HUES48 (cell line): Measurements from ENCODE around the gene TOGARAM1.
A peak's percentile ranks its signal among the peaks of the same experiment; 100 is the strongest.

ENCODE experiments used
- H3K27ac ChIP-seq: one replicate; pipeline ENCODE4 v1.7.0; 2013; ENCODE audit warnings: low read depth, low read length, inconsistent platforms
- H3K27me3 ChIP-seq: 2 replicates; pipeline ENCODE4 v1.6.1; 2013; ENCODE audit warnings: mild to moderate bottlenecking, low read length; ENCODE audit not compliant: control insufficient read depth, insufficient read depth
- H3K36me3 ChIP-seq: 2 replicates; pipeline ENCODE4 v1.6.1; 2013; ENCODE audit warnings: low read length; ENCODE audit not compliant: control insufficient read depth, insufficient read depth
- H3K4me1 ChIP-seq: 2 replicates; pipeline ENCODE4 v1.6.1; 2013; ENCODE audit warnings: mild to moderate bottlenecking, low read length; ENCODE audit not compliant: control insufficient read depth, insufficient read depth
- H3K4me3 ChIP-seq: 2 replicates; pipeline ENCODE4 v1.5.1; 2013; ENCODE audit warnings: mild to moderate bottlenecking, low read depth, low read length
- H3K9ac ChIP-seq: 2 replicates; pipeline ENCODE4 v1.6.1; 2013; ENCODE audit warnings: mild to moderate bottlenecking, low read depth, low read length, moderate library complexity
- H3K9me3 ChIP-seq: 2 replicates; pipeline ENCODE4 v1.6.1; 2013; ENCODE audit warnings: low read length; ENCODE audit not compliant: control insufficient read depth, insufficient read depth

The TOGARAM1 gene, protein sequence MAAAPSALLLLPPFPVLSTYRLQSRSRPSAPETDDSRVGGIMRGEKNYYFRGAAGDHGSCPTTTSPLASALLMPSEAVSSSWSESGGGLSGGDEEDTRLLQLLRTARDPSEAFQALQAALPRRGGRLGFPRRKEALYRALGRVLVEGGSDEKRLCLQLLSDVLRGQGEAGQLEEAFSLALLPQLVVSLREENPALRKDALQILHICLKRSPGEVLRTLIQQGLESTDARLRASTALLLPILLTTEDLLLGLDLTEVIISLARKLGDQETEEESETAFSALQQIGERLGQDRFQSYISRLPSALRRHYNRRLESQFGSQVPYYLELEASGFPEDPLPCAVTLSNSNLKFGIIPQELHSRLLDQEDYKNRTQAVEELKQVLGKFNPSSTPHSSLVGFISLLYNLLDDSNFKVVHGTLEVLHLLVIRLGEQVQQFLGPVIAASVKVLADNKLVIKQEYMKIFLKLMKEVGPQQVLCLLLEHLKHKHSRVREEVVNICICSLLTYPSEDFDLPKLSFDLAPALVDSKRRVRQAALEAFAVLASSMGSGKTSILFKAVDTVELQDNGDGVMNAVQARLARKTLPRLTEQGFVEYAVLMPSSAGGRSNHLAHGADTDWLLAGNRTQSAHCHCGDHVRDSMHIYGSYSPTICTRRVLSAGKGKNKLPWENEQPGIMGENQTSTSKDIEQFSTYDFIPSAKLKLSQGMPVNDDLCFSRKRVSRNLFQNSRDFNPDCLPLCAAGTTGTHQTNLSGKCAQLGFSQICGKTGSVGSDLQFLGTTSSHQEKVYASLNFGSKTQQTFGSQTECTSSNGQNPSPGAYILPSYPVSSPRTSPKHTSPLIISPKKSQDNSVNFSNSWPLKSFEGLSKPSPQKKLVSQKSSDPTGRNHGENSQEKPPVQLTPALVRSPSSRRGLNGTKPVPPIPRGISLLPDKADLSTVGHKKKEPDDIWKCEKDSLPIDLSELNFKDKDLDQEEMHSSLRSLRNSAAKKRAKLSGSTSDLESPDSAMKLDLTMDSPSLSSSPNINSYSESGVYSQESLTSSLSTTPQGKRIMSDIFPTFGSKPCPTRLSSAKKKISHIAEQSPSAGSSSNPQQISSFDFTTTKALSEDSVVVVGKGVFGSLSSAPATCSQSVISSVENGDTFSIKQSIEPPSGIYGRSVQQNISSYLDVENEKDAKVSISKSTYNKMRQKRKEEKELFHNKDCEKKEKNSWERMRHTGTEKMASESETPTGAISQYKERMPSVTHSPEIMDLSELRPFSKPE (N-terminal part only)

DNA sequence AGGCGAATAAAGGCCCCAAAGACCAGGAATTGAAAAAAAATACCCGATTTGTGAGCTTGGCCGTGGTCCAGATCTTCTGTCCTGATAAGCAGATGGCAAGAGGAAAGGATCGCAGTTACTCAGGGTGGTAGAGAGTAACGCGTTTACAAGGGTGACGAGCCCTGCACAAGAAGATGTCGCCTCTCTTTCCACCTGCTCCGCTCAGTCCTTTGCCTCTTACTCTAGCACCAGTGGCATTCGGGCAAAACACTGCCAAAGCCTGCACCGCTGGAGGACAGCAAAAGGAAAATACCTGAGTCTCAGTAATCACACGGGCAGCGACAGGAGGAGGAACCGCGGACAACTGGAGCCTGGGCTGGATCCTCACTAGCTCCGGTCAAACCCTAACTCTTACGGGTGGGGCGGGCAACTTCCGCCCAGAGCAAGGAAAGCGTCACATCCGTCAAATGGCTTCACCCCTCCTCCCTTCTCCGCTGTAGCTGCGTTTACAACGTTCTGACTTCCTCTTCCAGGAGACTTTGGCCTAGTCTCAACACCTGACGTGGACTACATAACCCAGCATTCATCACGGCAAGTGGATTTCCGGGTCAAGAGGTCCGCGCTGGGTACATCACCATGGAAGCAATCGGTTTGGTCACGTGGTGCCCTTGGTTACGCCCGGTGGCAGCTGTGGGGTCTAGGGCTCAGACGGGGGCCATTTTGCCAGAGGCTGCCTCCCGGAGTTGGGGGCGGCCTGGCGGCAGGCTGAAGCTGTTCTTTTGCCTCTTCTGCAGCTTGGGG lies at the start of gene TOGARAM1, which contains the start of gene KLHL28:
TOGARAM1 (plus strand) TSS at position 637 of the 780 bp plus-strand sequence. CDS start 232 bp downstream, outside the sequence.
KLHL28 (minus strand) TSS at position 394 of the 780 bp plus-strand sequence. CDS start 16,019 bp downstream, outside the sequence.
- peaks cover 30% of the 10 kb centered on the region; the same call in 1 of the 2 replicates for H3K4me1 ChIP-seq
- peak within 1 kb of the TSS; percentile 86 for H3K27ac ChIP-seq
- no peaks in the 10 kb centered on the region for H3K27me3 ChIP-seq
- H3K9me3 ChIP-seq: no peaks in the 10 kb centered on the region
- no peaks in the 10 kb centered on the region for H3K36me3 ChIP-seq
- H3K4me3 ChIP-seq: peak within 1 kb of the TSS; percentile 82
- peak within 1 kb of the TSS; percentile 68 for H3K9ac ChIP-seq

DNA sequence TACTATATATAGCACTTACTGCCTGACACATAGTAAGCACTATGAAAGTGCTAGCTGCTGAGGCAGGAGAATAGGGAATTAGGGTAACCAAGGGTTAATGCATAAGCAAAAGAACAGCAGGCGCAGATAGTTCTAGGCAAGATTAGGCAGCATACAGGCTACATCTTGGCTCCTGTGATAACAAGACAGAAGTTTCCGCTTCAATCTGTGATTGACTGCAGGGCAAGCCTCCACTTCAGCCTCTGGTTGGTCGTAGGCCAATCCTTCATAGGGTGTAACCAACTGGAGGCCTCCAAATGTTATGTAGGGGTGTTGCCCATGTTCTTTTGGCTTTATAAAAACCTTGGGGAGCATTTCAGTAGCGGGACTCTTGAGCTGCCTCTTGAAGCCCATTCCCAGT lies 47.1 kb upstream of the TOGARAM1 start:
- Histone ChIP-seq H3K4me1 (0 out of 2 replicates have a peak, but pooled peaks cover 9% of the 10 kb centered on the region), H3K36me3 (no peaks in the 10 kb centered on the region), H3K9me3 (no peaks in the 10 kb centered on the region), H3K9ac (no peak overlapping the region), H3K27ac (no peak overlapping the region), H3K27me3 (no peaks in the 10 kb centered on the region), H3K4me3 (no peak overlapping the region)

DNA sequence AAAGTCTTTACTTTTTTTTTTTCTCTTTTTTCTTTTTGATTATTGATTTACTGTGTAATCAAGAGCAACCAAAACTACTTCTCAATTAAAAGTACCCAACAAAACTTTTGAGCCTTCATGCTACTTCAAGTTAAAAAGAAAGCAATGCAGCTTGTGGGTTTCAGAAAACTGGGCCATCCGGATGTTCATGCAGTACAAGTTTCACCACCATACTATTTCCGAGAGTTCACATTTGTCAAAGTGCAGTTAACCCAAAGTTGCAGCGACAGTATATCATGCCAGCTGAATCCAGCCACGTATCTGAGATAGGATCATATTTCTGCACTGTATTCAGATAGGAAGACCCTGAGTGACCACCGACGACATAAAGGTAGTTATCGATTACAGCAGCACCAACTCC lies 33.2 kb upstream of the TOGARAM1 start:
- Histone ChIP-seq H3K4me3 (no peak overlapping the region), H3K27me3 (no peaks in the 10 kb centered on the region), H3K36me3 (no peaks in the 10 kb centered on the region; the same call in 1 of the 2 replicates), H3K9me3 (no peaks in the 10 kb centered on the region), H3K4me1 (no peaks in the 10 kb centered on the region), H3K27ac (no peak overlapping the region), H3K9ac (no peak overlapping the region)

DNA sequence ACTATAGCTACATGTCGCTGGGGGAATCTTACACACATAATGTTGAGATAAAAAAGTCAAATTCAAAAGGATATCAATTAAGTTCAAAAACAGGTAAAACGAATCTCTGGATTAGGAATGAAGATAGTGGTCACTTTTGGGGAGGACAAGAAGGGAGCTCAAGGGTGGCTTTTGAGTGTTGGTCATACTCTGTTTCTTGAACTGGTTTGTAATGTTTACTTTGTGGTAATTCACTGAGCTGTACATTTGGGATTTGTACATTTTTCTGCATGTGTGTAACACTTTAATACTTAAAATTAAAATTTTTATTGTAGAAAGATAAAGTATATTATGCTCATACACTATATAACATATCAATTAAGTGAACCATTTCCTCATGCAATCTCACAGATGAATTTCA lies 26.8 kb upstream of the TOGARAM1 start:
- Histone ChIP-seq H3K36me3 (peaks cover 6% of the 10 kb centered on the region), H3K27ac (no peak overlapping the region), H3K27me3 (no peaks in the 10 kb centered on the region), H3K4me1 (no peaks in the 10 kb centered on the region), H3K9me3 (no peaks in the 10 kb centered on the region), H3K9ac (no peak overlapping the region), H3K4me3 (no peak overlapping the region)

DNA sequence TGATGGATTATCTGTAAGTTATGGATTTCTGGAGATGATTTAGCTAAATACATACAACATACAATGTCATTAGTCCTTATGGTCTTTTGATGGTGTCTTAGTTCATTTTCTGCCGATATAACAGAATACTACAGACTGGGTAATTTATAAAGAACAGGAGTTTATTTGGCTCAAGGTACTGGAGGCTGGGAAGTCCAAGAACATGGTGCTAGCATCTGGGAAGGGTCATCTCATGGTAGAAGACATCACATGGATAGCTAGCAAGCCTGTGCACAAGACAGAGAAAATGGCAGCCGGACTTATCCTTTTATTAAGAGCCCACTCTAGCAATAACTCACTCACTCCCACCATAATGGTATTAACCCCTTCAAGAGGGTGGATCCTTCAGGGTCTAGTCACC lies 24.4 kb upstream of the TOGARAM1 start:
- H3K9ac ChIP-seq: no peak overlapping the region
- no peaks in the 10 kb centered on the region for H3K27me3 ChIP-seq
- no peak overlapping the region for H3K27ac ChIP-seq
- H3K36me3 ChIP-seq: peaks cover 13% of the 10 kb centered on the region
- H3K9me3 ChIP-seq: no peaks in the 10 kb centered on the region
- H3K4me1 ChIP-seq: no peaks in the 10 kb centered on the region
- no peak overlapping the region for H3K4me3 ChIP-seq

DNA sequence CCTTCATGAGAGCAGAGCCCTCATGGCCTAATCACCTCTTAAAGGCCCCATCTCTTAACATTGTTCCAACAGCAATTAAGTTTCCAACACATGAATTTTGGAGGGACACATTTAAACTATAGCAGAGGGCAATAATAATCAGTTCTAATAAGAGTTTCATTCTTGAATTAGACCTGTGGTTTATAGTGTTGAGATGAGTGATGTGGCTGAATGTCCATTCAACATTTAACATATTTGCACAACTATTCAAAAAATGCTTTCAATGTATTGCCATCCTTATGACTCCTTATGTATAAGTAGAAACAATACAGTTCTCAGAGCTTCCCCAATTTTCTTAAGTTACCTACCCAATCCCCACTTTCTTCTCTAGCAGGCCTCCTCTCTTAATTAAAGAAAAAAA lies 21.8 kb upstream of the TOGARAM1 start:
- no peaks in the 10 kb centered on the region for H3K9me3 ChIP-seq
- H3K27me3 ChIP-seq: no peaks in the 10 kb centered on the region
- no peak overlapping the region for H3K27ac ChIP-seq
- H3K9ac ChIP-seq: no peak overlapping the region
- H3K4me3 ChIP-seq: no peak overlapping the region
- H3K36me3 ChIP-seq: peaks cover 26% of the 10 kb centered on the region
- no peaks in the 10 kb centered on the region for H3K4me1 ChIP-seq

DNA sequence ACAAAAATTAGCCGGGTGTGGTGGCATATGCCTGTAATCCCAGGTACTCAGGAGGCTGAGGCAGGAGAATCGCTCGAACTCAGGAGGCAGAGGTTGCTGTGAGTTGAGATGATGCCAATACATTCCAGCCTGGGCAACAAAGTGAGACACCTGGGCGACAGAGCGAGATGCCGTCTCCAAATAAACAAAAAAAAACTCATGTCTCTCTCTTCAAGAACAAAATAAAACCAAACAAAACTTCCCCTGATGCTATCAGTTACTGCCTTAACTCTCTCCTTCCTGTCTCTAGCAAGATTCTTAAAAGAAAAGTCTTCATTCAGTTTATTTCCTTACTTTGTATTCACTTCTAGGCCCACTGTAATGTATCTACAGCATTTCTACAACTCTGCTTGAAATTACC lies 21.0 kb upstream of the TOGARAM1 start:
- H3K4me3 ChIP-seq: no peak overlapping the region
- no peaks in the 10 kb centered on the region for H3K27me3 ChIP-seq
- H3K9ac ChIP-seq: no peak overlapping the region
- H3K9me3 ChIP-seq: no peaks in the 10 kb centered on the region
- peaks cover 33% of the 10 kb centered on the region for H3K36me3 ChIP-seq
- H3K4me1 ChIP-seq: no peaks in the 10 kb centered on the region
- no peak overlapping the region for H3K27ac ChIP-seq

DNA sequence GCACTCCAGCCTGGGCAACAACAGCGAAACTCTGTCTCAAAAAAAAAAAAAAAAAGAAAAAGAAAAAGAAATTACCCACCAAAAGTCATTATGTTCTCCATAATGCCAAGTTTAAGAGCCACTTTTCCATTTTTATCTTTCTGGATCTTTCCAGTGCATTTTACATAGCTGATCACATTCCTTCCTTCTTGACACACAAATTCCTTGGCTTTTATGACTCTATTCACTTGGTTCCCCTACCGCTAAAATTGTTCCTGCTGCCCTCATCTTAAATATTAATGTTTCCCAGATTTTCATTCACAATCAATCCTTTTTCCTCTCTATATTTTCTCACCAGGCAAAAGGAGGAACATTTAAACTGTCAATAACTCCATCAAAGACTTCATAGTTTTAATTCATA lies 20.4 kb upstream of the TOGARAM1 start:
- Histone ChIP-seq H3K9me3 (no peaks in the 10 kb centered on the region), H3K27ac (no peak overlapping the region), H3K4me1 (no peaks in the 10 kb centered on the region), H3K36me3 (peaks cover 33% of the 10 kb centered on the region), H3K27me3 (no peaks in the 10 kb centered on the region), H3K9ac (no peak overlapping the region), H3K4me3 (no peak overlapping the region)

DNA sequence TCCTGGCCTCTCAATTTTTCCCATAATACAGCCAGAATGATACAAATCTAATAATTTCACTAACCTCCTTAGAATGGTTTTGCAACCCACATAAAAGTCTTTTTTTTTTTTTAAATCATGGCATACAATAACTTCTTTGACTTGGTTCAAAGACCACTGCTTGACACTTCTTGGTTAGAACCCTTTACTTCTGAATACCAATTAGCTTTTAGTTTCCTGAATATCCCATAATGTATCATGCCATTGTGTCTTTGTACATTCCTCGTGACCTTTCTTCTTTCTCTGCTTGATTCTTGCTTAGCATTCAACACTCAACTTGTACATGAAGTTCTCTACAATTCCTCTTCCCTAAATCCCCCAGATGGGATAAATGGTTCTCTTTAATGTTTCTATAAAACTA lies 19.6 kb upstream of the TOGARAM1 start:
- Histone ChIP-seq H3K27me3 (no peaks in the 10 kb centered on the region), H3K36me3 (peaks cover 31% of the 10 kb centered on the region), H3K9ac (no peak overlapping the region), H3K4me1 (no peaks in the 10 kb centered on the region), H3K4me3 (no peak overlapping the region), H3K27ac (no peak overlapping the region), H3K9me3 (no peaks in the 10 kb centered on the region)

DNA sequence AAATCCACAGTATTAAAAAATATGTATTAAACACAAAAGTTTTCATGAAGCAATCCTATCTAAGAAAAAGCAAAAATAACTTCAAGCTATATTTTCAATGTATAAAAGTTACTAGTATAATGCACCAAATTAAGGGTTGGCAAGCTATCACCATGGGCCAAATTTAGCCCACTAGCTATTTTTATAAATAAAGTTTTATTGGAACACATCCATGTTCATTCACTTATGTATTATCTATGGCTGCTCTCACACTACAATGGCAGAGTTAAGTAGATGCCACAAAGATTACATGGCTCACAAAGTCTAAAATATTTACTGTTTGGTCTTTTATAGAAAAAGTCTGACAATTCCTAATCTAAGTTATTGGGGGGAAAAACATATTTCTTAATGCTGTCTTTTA lies 17.9 kb upstream of the TOGARAM1 start:
- Histone ChIP-seq H3K4me3 (no peak overlapping the region), H3K27ac (no peak overlapping the region), H3K9ac (no peak overlapping the region), H3K36me3 (peaks cover 34% of the 10 kb centered on the region), H3K27me3 (no peaks in the 10 kb centered on the region), H3K4me1 (no peaks in the 10 kb centered on the region), H3K9me3 (no peaks in the 10 kb centered on the region)
